ENCODE measurements around the gene MTA3. TPM values are rescaled to one million over a fixed set of nuclear protein-coding genes. Genes with fewer than 3 reads are reported as not detected.

Gene MTA3
- total RNA-seq, 1 experiment from 2014 or later: 57.1 TPM

GRCh38 chr2:42788882-42789281 is 220.4 kb downstream of the MTA3 start:
- DNase-seq (ENCODE audit: low spot score): no peak
- no TSS peak for BruUV-seq (replicated peaks)
- Histone ChIP-seq H3K4me3 (ENCODE audit: low read depth, low read length, poor library complexity, severe bottlenecking) (no peak overlapping the region), H3K27me3 (replicated peaks; ENCODE audit: insufficient read depth, low read depth, low read length, poor library complexity) (no peaks in the 10 kb centered on the region), H3K9me3 (ENCODE audit: low read depth, low read length, poor library complexity, severe bottlenecking) (no peaks in the 10 kb centered on the region), H3K36me3 (ENCODE audit: insufficient read depth, low read length, poor library complexity, severe bottlenecking) (no peaks in the 10 kb centered on the region), H3K4me1 (ENCODE audit: insufficient read depth, low read length, poor library complexity, severe bottlenecking) (peaks cover 12% of the 10 kb centered on the region), H3K27ac (ENCODE audit: low read depth, low read length, poor library complexity, severe bottlenecking) (no peak overlapping the region)
- intact Hi-C loops (cut with micrococcal nuclease; ENCODE audit: unreplicated experiment): no loop called here
- ChIA-PET POLR2A (ENCODE audit: low non-redundant PET) (no interaction called here), CTCF (no interaction called here)
- no peak for TF ChIP-seq EZH2 (IDR thresholded peaks at IDR 0.05; ENCODE audit: borderline replicate concordance, low read depth, low read length, poor library complexity, severe bottlenecking)
- no peak for TF ChIP-seq CTCF (conservative IDR thresholded peaks at IDR 0.05; ENCODE audit: low read depth, low read length)

GRCh38 chr2:42789751-42790150 is 221.3 kb downstream of the MTA3 start:
- Histone ChIP-seq H3K9me3 (ENCODE audit: low read depth, low read length, poor library complexity, severe bottlenecking) (no peaks in the 10 kb centered on the region), H3K4me1 (ENCODE audit: insufficient read depth, low read length, poor library complexity, severe bottlenecking) (peaks cover 21% of the 10 kb centered on the region), H3K27me3 (replicated peaks; ENCODE audit: insufficient read depth, low read depth, low read length, poor library complexity) (no peaks in the 10 kb centered on the region), H3K27ac (ENCODE audit: low read depth, low read length, poor library complexity, severe bottlenecking) (no peak overlapping the region), H3K36me3 (ENCODE audit: insufficient read depth, low read length, poor library complexity, severe bottlenecking) (no peaks in the 10 kb centered on the region), H3K4me3 (ENCODE audit: low read depth, low read length, poor library complexity, severe bottlenecking) (no peak overlapping the region)
- intact Hi-C loops (cut with micrococcal nuclease; ENCODE audit: unreplicated experiment): loop anchor here (10.0 kb wide), 1 partner anchor 295 kb away; the partner anchor contains the start of gene KCNG3
- POLR2A ChIA-PET (ENCODE audit: low non-redundant PET): no interaction called here
- no peak for TF ChIP-seq CTCF (conservative IDR thresholded peaks at IDR 0.05; ENCODE audit: low read depth, low read length)
- no peak for TF ChIP-seq EZH2 (IDR thresholded peaks at IDR 0.05; ENCODE audit: borderline replicate concordance, low read depth, low read length, poor library complexity, severe bottlenecking)
- no TSS peak for BruUV-seq (replicated peaks)
- DNase-seq (ENCODE audit: low spot score): no peak
- CTCF ChIA-PET: no interaction called here

GRCh38 chr2:42791606-42792005 is 223.2 kb downstream of the MTA3 start:
- BruUV-seq (replicated peaks): no TSS peak
- no peak for DNase-seq (ENCODE audit: low spot score)
- TF ChIP-seq EZH2 (IDR thresholded peaks at IDR 0.05; ENCODE audit: borderline replicate concordance, low read depth, low read length, poor library complexity, severe bottlenecking): no peak
- no peak for TF ChIP-seq CTCF (conservative IDR thresholded peaks at IDR 0.05; ENCODE audit: low read depth, low read length)
- Histone ChIP-seq H3K4me1 (ENCODE audit: insufficient read depth, low read length, poor library complexity, severe bottlenecking) (peaks cover 22% of the 10 kb centered on the region), H3K4me3 (ENCODE audit: low read depth, low read length, poor library complexity, severe bottlenecking) (peak overlapping the region; percentile 52), H3K27me3 (replicated peaks; ENCODE audit: insufficient read depth, low read depth, low read length, poor library complexity) (no peaks in the 10 kb centered on the region), H3K36me3 (ENCODE audit: insufficient read depth, low read length, poor library complexity, severe bottlenecking) (no peaks in the 10 kb centered on the region), H3K9me3 (ENCODE audit: low read depth, low read length, poor library complexity, severe bottlenecking) (no peaks in the 10 kb centered on the region), H3K27ac (ENCODE audit: low read depth, low read length, poor library complexity, severe bottlenecking) (no peak overlapping the region)
- intact Hi-C loops (cut with micrococcal nuclease; ENCODE audit: unreplicated experiment): loop anchor here (10.0 kb wide), 1 partner anchor 297 kb away; the partner anchor contains the start of gene KCNG3
- ChIA-PET POLR2A (ENCODE audit: low non-redundant PET) (no interaction called here), CTCF (no interaction called here)

Data from A673 (cell line).